HUES48 (cell line): ENCODE measurements around the gene SLC39A1.
"Not testable (repeated sequence)": the region's sequence is repeated elsewhere in the genome, so short reads cannot be mapped to it uniquely, and the experiment has no call there.

Source experiments
- H3K27ac ChIP-seq: one replicate; pipeline ENCODE4 v1.7.0; 2013; ENCODE audit warnings: low read depth, low read length, inconsistent platforms
- H3K27me3 ChIP-seq: 2 replicates; pipeline ENCODE4 v1.6.1; 2013; ENCODE audit warnings: mild to moderate bottlenecking, low read length; ENCODE audit not compliant: control insufficient read depth, insufficient read depth
- H3K36me3 ChIP-seq: 2 replicates; pipeline ENCODE4 v1.6.1; 2013; ENCODE audit warnings: low read length; ENCODE audit not compliant: control insufficient read depth, insufficient read depth
- H3K4me1 ChIP-seq: 2 replicates; pipeline ENCODE4 v1.6.1; 2013; ENCODE audit warnings: mild to moderate bottlenecking, low read length; ENCODE audit not compliant: control insufficient read depth, insufficient read depth
- H3K4me3 ChIP-seq: 2 replicates; pipeline ENCODE4 v1.5.1; 2013; ENCODE audit warnings: mild to moderate bottlenecking, low read depth, low read length
- H3K9ac ChIP-seq: 2 replicates; pipeline ENCODE4 v1.6.1; 2013; ENCODE audit warnings: mild to moderate bottlenecking, low read depth, low read length, moderate library complexity
- H3K9me3 ChIP-seq: 2 replicates; pipeline ENCODE4 v1.6.1; 2013; ENCODE audit warnings: low read length; ENCODE audit not compliant: control insufficient read depth, insufficient read depth

SLC39A1 gene

GRCh38 chr1:153987621-153988020 lies 24.3 kb upstream of the SLC39A1 start:
- Histone ChIP-seq H3K9ac (no peak overlapping the region), H3K4me3 (no peak overlapping the region), H3K27ac (no peak overlapping the region), H3K9me3 (no peaks in the 10 kb centered on the region), H3K4me1 (peaks cover 17% of the 10 kb centered on the region), H3K36me3 (peaks cover 28% of the 10 kb centered on the region), H3K27me3 (no peaks in the 10 kb centered on the region)

- no peaks in the 10 kb centered on the region for H3K9me3 ChIP-seq
- H3K4me3 ChIP-seq = peak within 1 kb of the TSS; percentile 91
- peak within 1 kb of the TSS; percentile 82 for H3K9ac ChIP-seq
- H3K4me1 ChIP-seq = peaks cover 10% of the 10 kb centered on the region; the same call in 1 of the 2 replicates
- peaks cover 28% of the 10 kb centered on the region for H3K36me3 ChIP-seq
- peak within 1 kb of the TSS; percentile 89 for H3K27ac ChIP-seq
- H3K27me3 ChIP-seq = no peaks in the 10 kb centered on the region
Observed at GRCh38 chr1:153985941-153986761, 22.8 kb upstream of the SLC39A1 start, which contains the start of gene RAB13. Gene RAB13 (minus strand): TSS chr1:153986339. CDS start chr1:153986236, 103 bp downstream.

- Histone ChIP-seq H3K27ac (peak overlapping the region; percentile 89), H3K9ac (peak overlapping the region; percentile 82)
Observed at GRCh38 chr1:153985341-153985912, 22.1 kb upstream of the SLC39A1 start.

GRCh38 chr1:153984123-153984894 lies 21.0 kb upstream of the SLC39A1 start:
- Histone ChIP-seq H3K9ac (no peak overlapping the region), H3K9me3 (no peaks in the 10 kb centered on the region), H3K36me3 (peaks cover 30% of the 10 kb centered on the region), H3K27ac (peak overlapping the region; percentile 89), H3K27me3 (no peaks in the 10 kb centered on the region), H3K4me1 (peaks cover 10% of the 10 kb centered on the region; the same call in 1 of the 2 replicates), H3K4me3 (peak overlapping the region; percentile 91)

More at GRCh38 chr1:153985341-153985912, 22.1 kb upstream of the SLC39A1 start:
- H3K36me3 ChIP-seq = peaks cover 30% of the 10 kb centered on the region
- peaks cover 10% of the 10 kb centered on the region; the same call in 1 of the 2 replicates for H3K4me1 ChIP-seq
- H3K9me3 ChIP-seq = no peaks in the 10 kb centered on the region
- peak overlapping the region; percentile 91 for H3K4me3 ChIP-seq
- no peaks in the 10 kb centered on the region for H3K27me3 ChIP-seq

- H3K27ac ChIP-seq, H3K9me3 ChIP-seq, H3K4me3 ChIP-seq, H3K9ac ChIP-seq, H3K4me1 ChIP-seq, H3K27me3 ChIP-seq: not testable (repeated sequence)
- peaks cover 35% of the 10 kb centered on the region for H3K36me3 ChIP-seq
Observed at GRCh38 chr1:153981735-153982134, 18.4 kb upstream of the SLC39A1 start.

GRCh38 chr1:153979091-153979490 lies 15.8 kb upstream of the SLC39A1 start:
- not testable (repeated sequence) for H3K4me3 ChIP-seq, H3K4me1 ChIP-seq, H3K27ac ChIP-seq, H3K9me3 ChIP-seq, H3K27me3 ChIP-seq, H3K9ac ChIP-seq
- H3K36me3 ChIP-seq = peaks cover 51% of the 10 kb centered on the region

- peaks cover 4% of the 10 kb centered on the region; the same call in 1 of the 2 replicates for H3K4me1 ChIP-seq
- no peaks in the 10 kb centered on the region for H3K9me3 ChIP-seq
- no peak overlapping the region for H3K9ac ChIP-seq
- H3K4me3 ChIP-seq = peak overlapping the region; percentile 96
- H3K36me3 ChIP-seq = peaks cover 55% of the 10 kb centered on the region
- H3K27me3 ChIP-seq = no peaks in the 10 kb centered on the region
- peak overlapping the region; percentile 95 for H3K27ac ChIP-seq
Observed at GRCh38 chr1:153978274-153978909, 15.1 kb upstream of the SLC39A1 start.

GRCh38 chr1:153977250-153978240 lies 14.2 kb upstream of the SLC39A1 start, which contains the start of gene JTB:
Gene JTB (minus strand): TSS chr1:153977674. CDS start chr1:153977252, 422 bp downstream.
- H3K4me3 ChIP-seq = peak within 1 kb of the TSS; percentile 96
- H3K4me1 ChIP-seq = peaks cover 4% of the 10 kb centered on the region; the same call in 1 of the 2 replicates
- peaks cover 57% of the 10 kb centered on the region for H3K36me3 ChIP-seq
- peak within 1 kb of the TSS; percentile 95 for H3K27ac ChIP-seq
- H3K9me3 ChIP-seq = no peaks in the 10 kb centered on the region
- no peaks in the 10 kb centered on the region for H3K27me3 ChIP-seq
- peak within 1 kb of the TSS; percentile 89 for H3K9ac ChIP-seq

- Histone ChIP-seq H3K27me3 (no peaks in the 10 kb centered on the region), H3K27ac (peak overlapping the region; percentile 95), H3K4me3 (peak overlapping the region; percentile 96), H3K9ac (peak overlapping the region; percentile 89), H3K9me3 (no peaks in the 10 kb centered on the region), H3K36me3 (peaks cover 50% of the 10 kb centered on the region), H3K4me1 (peaks cover 4% of the 10 kb centered on the region; the same call in 1 of the 2 replicates)
Observed at GRCh38 chr1:153976819-153977249, 13.5 kb upstream of the SLC39A1 start.
